Dedifferentiated amniotic fluid mesenchymal stem cell (primary cell): Measurements from ENCODE around the gene THBS3.
"Not testable (repeated sequence)": the region's sequence is repeated elsewhere in the genome, so short reads cannot be mapped to it uniquely, and the experiment has no call there.

ENCODE experiments used
- DNase-seq: peaks from one replicate; pipeline ENCODE4 v3.0.0-alpha.2; 2016; ENCODE audit errors: extremely low spot score

THBS3 gene

DNA sequence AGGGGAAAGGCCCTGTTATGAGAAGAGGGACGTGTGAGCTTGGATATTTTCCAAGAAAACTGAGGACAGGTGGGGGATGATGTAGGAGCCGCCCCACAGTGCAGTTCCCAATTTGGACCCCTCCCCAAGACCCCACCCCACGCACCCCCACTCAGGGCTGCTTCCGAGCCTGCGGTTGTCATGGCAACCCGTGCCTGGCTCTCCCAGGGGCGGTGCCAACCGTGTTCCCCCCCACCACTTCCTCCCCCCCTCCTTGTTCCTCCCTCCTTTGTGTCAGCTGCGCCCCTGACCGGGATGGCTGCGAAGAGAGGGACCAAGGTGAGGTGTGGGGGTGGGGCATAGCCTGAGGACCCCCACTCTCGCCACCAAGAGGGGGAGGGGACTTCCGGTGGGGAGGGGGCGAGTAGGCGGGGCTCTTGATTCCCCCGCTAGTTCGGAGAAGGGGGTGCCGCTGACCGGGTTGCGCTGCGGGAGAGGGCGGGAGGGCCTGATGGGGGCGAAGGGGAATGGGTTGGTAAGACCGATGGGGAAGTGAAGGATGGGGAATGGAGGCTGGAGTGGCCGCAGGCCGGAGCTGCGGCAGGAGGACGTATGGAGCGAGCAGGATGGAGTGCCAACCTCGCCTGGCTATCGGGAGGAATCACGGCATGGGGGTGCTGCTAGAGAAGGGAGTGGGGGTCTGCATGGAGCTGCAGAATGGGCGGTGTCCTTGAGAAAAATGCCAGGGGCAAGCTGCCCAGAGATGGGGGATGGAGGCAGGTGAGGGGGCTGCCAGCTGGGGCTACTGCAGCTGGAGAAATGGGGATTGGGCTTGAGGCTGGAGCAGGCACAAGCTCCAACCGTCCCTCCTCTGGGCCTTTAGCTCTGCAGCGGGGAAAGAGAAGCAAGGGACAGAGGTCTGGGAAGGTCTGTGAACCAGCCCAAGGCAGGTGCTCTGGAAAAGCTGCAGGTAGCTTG lies 33.1 kb downstream of the THBS3 start:
- DNase-seq: no peak

- peak; percentile 46 for DNase-seq
These were observed 34.0 kb downstream of the THBS3 start, which contains the start of gene TRIM46 for GRCh38 chr1:155173478-155174323. Gene TRIM46, plus strand, starts transcription at chr1:155173849. Its CDS starts 118 bp downstream, at chr1:155173967.

DNA sequence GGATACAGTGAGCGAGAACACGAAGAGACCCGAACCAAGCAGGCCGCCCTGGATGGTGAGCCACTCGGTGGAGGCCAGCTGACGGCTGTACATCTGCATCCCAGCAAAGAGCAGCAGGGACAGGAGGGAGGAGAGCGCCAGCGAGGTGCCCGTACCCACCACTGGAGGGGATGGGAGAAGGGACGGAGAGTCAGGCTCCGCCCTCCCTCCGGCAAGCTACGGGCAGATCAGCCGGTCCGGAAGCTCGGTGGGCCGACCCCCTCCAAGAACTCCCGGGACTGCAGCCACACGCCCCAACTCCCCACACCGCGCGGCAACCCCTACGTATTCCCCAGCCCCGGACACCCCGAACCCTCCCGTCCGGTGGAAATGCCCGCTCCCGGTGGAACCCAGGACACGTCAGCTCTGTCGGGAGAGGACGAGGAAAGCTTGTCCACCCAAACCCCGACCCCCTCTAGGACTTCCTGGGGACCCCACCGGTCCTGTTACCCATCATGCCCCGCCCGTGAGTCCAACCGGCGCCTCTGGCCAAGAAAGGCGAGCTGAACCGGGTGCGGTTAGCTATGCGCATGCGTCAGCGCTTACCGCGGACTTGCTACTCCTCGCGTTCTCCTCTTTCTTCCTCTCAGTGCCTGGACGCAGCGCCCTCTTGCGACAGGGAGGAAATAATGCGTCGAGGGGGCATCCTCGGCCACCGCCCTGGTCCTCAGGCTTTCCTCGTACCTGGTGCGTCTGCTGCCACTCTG lies 34.8 kb downstream of the THBS3 start, which contains the start of gene KRTCAP2:
Gene KRTCAP2, minus strand, starts transcription at position 573 of the 746 bp plus-strand sequence. Its CDS starts 80 bp downstream, at position 493.
- peak; percentile 96 for DNase-seq

GRCh38 chr1:155171836-155172731 lies 35.6 kb downstream of the THBS3 start:
- no peak for DNase-seq

DNA sequence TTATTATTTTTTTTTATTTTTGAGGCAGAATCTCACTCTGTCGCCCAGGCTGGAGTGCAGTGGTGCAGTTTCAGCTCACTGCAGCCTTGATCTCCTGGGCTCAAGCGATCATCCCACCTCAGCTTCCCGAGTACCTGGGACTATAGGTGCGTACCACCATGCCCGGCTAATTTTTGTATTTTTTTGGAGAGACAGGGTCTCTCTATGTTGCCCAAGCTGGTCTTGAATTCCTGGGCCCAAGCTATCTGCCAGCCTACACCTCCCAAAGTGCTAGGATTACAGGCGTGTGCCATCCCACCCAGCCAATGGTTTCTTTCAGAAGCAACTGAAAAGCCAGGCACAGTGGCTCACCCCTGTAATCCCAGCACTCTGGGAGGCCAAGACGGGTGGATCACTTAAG lies 36.9 kb downstream of the THBS3 start:
- no peak for DNase-seq

DNA sequence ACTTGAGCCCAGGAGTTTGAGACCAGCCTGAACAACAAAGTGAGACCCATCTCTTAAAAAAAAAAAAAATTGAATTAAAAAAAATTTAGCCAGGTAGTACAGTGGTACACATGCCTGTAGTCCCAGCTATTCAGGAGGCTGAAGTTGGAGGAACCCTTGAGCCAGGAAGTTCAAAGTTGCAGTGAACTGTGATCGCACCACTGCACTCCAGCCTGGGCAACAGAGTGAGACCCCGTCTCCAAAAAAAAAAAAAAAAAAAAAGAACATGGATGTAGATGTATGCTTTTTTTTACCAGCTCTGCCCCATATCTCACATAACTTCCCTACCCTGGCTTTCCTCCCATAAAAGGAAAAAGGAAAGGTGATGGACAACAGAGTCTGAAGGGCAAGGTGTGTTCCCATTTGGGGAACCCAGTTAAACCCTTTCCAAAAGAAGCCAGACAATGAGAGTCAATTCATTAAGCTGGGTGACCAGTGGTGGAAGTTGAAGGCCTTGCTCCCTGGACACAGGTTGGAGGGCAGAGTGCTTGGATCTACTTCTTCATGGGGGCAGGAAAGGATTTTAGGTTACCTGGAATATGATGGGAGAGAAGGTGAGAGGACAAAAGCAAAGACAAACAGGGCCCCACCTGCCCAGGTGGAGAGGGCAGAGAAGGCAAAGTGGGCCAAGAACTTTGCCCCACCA lies 37.5 kb downstream of the THBS3 start:
- DNase-seq: no peak

- DNase-seq: no peak
These were observed 38.2 kb downstream of the THBS3 start for GRCh38 chr1:155169541-155169940.

GRCh38 chr1:155168456-155169210 lies 39.1 kb downstream of the THBS3 start:
- no peak for DNase-seq

DNA sequence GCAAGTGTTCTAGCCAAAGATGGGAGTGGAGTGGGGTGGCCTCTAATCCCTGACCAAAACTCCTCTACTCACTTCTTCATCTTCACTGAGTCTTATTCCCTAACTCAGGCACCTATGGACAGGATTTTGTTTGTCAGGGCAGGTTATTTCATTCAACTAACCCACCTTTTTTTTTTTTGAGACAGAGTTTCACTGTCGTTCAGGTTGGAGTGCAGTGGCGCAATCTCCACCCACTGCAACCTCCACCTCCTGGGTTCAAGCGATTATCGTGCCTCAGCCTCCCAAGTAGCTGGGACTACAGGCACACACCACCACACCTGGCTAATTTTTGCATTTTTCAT lies 39.6 kb downstream of the THBS3 start:
- DNase-seq: not testable (repeated sequence)

DNA sequence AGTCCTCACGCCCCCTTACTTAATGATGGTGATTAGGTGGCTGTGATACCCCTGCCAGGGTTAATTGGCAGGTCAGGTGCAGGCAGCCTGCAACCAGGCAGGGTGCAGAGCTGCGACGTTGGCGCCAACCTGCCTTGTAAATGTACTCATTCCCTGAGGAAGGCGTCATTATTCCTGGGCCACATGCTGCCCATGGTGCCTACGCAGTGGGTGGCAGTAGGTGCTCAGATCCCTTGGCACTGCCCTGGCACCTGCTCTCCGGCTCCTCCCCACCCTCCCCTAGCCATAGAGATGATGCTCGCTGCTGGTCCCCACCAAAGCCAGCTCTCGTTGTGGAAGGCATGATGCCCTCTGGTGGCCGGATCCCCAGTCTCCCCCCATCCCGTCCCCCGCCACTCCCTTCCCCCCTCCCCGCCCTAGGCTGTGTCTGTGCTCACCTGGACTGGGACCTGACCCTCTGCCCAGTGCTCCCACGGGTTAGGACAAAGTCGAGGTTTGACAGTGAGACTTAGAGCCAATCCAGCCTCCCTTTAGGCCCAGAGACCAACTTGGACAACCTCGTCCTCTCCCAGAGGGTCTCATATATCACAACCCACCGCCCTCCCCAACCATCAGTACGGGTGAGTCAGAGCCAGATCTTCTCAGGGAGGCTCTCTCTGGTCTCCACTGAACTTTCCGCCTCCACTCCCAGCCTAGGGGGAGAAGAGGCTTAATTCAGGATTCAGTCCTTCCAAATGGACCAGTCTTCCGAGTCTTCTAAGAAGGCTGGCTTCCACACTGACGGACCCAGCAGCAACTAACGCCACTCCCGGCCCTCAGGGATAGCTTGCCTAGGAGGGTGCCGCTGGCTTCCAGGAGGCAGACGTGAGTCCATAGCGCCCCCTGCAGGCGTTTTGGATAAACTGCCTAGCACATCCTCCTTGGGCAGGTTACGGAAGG lies 40.3 kb downstream of the THBS3 start:
- DNase-seq: peak; percentile 69

GRCh38 chr1:155166471-155167165 lies 41.1 kb downstream of the THBS3 start:
- no peak for DNase-seq

- DNase-seq: no peak
These were observed 41.6 kb downstream of the THBS3 start for GRCh38 chr1:155166051-155166470.

DNA sequence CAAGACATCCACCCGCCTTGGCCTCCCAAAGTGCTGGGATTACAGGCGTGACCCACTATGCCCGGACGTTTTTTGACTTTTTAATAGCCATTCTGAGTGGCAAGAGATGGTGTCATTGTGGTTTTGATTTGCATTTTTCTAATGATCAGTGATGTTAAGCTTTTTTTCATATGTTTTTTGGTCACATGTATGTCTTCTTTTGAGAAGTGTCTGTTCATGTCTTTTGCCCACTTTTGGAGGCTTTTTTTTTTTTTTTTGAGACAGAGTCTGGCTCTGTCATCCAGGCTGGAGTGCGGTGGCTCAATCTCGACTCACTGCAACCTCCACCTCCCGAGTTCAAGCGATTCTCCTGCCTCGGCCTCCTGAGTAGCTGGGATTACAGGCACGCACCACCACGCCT lies 43.1 kb downstream of the THBS3 start:
- not testable (repeated sequence) for DNase-seq

GRCh38 chr1:155163785-155164184 lies 43.9 kb downstream of the THBS3 start:
- DNase-seq: not testable (repeated sequence)

- not testable (repeated sequence) for DNase-seq
These were observed 45.1 kb downstream of the THBS3 start for GRCh38 chr1:155162631-155163030.

GRCh38 chr1:155160128-155160527 lies 47.6 kb downstream of the THBS3 start:
- DNase-seq: no peak

GRCh38 chr1:155158991-155159390 lies 48.7 kb downstream of the THBS3 start:
- DNase-seq: no peak
